Thoracic aorta (tissue), 2 donors: ENCODE data around the gene PCDHB16. TPM values are rescaled to one million over a fixed set of nuclear protein-coding genes. Genes with fewer than 3 reads are reported as not detected.
"Not testable (repeated sequence)": the region's sequence is repeated elsewhere in the genome, so short reads cannot be mapped to it uniquely, and the experiment has no call there.

Experiments
- ATAC-seq: fragments of 150-250 bp; one replicate; pipeline ENCODE4 v1.8.0; 2017; ENCODE audit warnings: low read depth; ENCODE audit not compliant: insufficient number of reproducible peaks, low FRiP score
- DNase-seq: peaks from one replicate; pipeline ENCODE4 v3.0.0-alpha.2; 2020; ENCODE audit warnings: low spot score
- H3K27ac ChIP-seq, 2 donors: fragments of 200-600 bp; sonication (generic); 1 replicate in 1 of 2; 2 replicates in 1 of 2; pipeline ENCODE4 v1.5.1; 2016; ENCODE audit warnings: mild to moderate bottlenecking in 2 of 2, moderate library complexity in 2 of 2
- H3K27me3 ChIP-seq: fragments of 200-600 bp; sonication (generic); replicated peaks from 2 replicates; pipeline ENCODE4 v1.6.0; 2016; ENCODE audit warnings: mild to moderate bottlenecking; ENCODE audit not compliant: insufficient read depth
- H3K36me3 ChIP-seq: fragments of 200-600 bp; sonication (generic); one replicate; pipeline ENCODE4 v1.5.1; 2016
- H3K4me1 ChIP-seq, 2 donors: fragments of 200-600 bp; sonication (generic); 1 replicate in 1 of 2; 2 replicates in 1 of 2; pipeline versions ENCODE4 v1.5.1 to v1.6.0; 2016; ENCODE audit warnings: low read depth in 2 of 2, mild to moderate bottlenecking in 1 of 2; ENCODE audit not compliant: control insufficient read depth in 1 of 2
- H3K4me3 ChIP-seq: fragments of 200-600 bp; sonication (generic); 2 replicates; pipeline ENCODE4 v1.5.1; 2016; ENCODE audit warnings: mild to moderate bottlenecking
- H3K9me3 ChIP-seq: fragments of 200-600 bp; sonication (generic); 2 replicates; pipeline ENCODE4 v1.5.1; 2016
- total RNA-seq, 2 donors: library from RNA; depleted of rRNA; stranded (reverse); fragments of >200 nt; gene quantifications; one replicate each; pipeline versions ENCODE4 v1.1.0 to v1.2.3, GENCODE V29; 2016
- TF ChIP-seq, protein P1 (sequence below): fragments of 200-600 bp; sonication (generic); IDR thresholded peaks from one replicate; pipeline ENCODE4 v1.5.1; 2019; ENCODE audit warnings: antibody characterized with exemption

PCDHB16 gene
- total RNA-seq, 2 donors from 2014 or later: 9.1 to 11.6 TPM

DNA sequence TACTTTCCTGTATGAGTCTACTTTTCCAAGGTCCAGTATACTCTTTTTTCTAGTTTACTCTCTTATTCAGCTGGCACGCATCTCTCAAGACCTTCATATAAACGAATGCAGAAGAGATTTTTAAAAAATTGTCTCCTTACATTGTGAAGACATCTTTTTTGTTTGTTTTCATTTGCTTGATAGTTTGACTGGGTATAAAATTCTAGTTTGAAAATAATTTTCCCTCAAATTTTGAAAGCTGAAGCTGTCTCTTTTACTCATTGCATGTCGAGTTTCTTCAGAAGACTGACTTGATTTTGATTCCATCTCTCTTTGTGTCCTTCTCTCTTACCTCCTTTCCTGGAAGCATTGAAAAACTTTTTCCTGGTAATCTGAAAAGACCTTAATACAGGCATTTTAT is 14.2 kb downstream of the PCDHB16 start:
- TF ChIP-seq, protein P1, sequence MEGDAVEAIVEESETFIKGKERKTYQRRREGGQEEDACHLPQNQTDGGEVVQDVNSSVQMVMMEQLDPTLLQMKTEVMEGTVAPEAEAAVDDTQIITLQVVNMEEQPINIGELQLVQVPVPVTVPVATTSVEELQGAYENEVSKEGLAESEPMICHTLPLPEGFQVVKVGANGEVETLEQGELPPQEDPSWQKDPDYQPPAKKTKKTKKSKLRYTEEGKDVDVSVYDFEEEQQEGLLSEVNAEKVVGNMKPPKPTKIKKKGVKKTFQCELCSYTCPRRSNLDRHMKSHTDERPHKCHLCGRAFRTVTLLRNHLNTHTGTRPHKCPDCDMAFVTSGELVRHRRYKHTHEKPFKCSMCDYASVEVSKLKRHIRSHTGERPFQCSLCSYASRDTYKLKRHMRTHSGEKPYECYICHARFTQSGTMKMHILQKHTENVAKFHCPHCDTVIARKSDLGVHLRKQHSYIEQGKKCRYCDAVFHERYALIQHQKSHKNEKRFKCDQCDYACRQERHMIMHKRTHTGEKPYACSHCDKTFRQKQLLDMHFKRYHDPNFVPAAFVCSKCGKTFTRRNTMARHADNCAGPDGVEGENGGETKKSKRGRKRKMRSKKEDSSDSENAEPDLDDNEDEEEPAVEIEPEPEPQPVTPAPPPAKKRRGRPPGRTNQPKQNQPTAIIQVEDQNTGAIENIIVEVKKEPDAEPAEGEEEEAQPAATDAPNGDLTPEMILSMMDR: no peak
- Histone ChIP-seq H3K27me3 (no peaks in the 10 kb centered on the region), H3K27ac (no peak overlapping the region), H3K4me3 (no peak overlapping the region), H3K36me3 (no peaks in the 10 kb centered on the region), H3K9me3 (peaks cover 77% of the 10 kb centered on the region), H3K4me1 (no peaks in the 10 kb centered on the region)
- ATAC-seq: no peak
- no peak for DNase-seq

DNA sequence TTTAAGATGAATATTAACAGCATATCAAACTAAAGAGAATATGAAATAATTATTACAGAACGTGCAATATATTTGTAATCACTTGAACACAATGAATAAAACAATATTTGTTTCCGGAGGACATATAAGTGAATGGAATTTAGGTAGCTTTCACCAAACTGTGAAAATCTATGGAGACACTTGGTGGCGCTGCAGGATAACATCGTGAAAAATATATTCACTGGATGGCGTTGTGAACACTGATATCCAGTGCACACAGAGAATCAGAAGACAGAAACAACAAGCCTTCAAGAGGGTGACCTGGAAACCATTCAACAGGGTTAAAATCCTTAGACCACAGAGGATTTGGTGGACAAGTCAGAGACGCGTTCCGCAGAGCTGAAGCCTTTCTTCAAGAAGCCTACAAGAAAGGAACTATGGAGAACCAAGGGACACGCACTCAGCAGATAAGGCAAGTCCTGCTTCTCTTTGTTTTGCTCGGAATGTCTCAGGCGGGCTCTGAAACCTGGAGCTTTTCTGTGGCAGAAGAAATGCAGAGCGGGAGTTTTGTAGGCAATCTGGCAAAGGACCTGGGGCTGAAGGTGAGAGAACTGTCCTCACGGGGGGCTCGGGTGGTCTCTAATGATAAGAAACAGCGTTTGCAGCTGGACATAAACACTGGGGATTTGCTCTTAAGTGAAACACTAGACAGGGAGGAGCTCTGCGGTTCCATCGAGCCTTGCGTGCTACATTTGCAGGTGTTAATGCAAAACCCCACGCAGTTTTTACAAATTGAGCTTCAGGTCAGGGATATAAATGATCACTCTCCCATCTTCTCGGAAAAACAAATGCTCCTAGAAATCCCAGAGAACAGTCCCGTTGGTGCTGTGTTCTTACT is 17.4 kb downstream of the PCDHB16 start, which contains the start of gene PCDHB11:
PCDHB11 (plus strand) TSS at position 269 of the 877 bp plus-strand sequence; CDS start at position 417, 148 bp downstream.
- no peak for DNase-seq

DNA sequence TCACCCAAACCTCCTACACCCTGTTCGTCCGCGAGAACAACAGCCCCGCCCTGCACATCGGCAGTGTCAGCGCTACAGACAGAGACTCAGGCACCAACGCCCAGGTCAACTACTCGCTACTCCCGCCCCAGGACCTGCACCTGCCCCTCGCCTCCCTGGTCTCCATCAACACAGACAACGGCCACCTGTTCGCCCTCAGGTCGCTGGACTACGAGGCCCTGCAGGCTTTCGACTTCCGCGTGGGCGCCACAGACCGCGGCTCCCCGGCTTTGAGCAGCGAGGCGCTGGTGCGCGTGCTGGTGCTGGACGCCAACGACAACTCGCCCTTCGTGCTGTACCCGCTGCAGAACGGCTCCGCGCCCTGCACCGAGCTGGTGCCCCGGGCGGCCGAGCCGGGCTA is 18.9 kb downstream of the PCDHB16 start:
- not testable (repeated sequence) for H3K27me3 ChIP-seq, H3K4me3 ChIP-seq, H3K4me1 ChIP-seq, H3K36me3 ChIP-seq, H3K27ac ChIP-seq, DNase-seq, ATAC-seq
- peaks cover 72% of the 10 kb centered on the region for H3K9me3 ChIP-seq

More for the DNA sequence above, 17.4 kb downstream of the PCDHB16 start, which contains the start of gene PCDHB11:
- no peak for ATAC-seq
- H3K27ac ChIP-seq: no peak within 1 kb of the TSS
- H3K4me3 ChIP-seq: peak within 1 kb of the TSS; percentile 42
- no peaks in the 10 kb centered on the region for H3K27me3 ChIP-seq
- H3K36me3 ChIP-seq: no peaks in the 10 kb centered on the region
- H3K9me3 ChIP-seq: peaks cover 81% of the 10 kb centered on the region
- no peaks in the 10 kb centered on the region for H3K4me1 ChIP-seq
- TF ChIP-seq, protein P1: no peak

DNA sequence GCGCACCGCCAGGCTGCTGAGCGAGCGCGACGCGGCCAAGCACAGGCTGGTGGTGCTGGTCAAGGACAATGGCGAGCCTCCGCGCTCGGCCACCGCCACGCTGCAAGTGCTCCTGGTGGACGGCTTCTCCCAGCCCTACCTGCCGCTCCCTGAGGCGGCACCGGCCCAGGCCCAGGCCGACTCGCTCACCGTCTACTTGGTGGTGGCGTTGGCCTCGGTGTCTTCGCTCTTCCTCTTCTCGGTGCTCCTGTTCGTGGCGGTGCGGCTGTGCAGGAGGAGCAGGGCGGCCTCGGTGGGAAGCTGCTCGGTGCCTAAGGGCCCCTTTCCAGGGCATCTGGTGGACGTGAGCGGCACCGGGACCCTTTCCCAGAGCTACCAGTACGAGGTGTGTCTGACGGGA is 19.5 kb downstream of the PCDHB16 start:
- not testable (repeated sequence) for H3K27me3 ChIP-seq, H3K4me1 ChIP-seq, DNase-seq, H3K36me3 ChIP-seq, H3K4me3 ChIP-seq, ATAC-seq, H3K27ac ChIP-seq
- peaks cover 67% of the 10 kb centered on the region for H3K9me3 ChIP-seq

DNA sequence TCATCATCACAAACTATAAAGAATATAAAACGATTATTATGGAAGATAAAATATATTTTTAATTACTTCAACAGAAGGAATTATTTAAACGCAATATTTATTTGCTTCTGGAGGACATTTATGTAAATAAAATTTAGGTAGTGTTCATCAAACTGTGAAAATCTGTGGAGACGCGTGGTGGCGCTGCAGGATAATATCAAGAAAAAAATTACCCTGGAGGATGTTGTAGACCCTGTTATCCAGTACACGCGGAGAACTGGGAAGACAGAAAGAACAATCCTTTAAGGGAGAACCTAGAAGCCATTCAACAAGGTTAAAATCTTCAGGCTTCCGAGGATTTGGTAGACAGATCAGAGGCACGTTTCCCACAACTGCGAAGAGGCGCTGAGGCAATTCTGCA is 26.3 kb downstream of the PCDHB16 start, which contains the start of gene PCDHB12:
PCDHB12 (plus strand) TSS at position 242 of the 400 bp plus-strand sequence. CDS start 189 bp downstream, outside the sequence.
- DNase-seq (no peak), ATAC-seq (no peak)
- no peak within 1 kb of the TSS for H3K27ac ChIP-seq
- H3K4me1 ChIP-seq: no peaks in the 10 kb centered on the region
- peak within 1 kb of the TSS; percentile 42 for H3K4me3 ChIP-seq
- H3K36me3 ChIP-seq: no peaks in the 10 kb centered on the region
- TF ChIP-seq, protein P1: no peak
- H3K9me3 ChIP-seq: peaks cover 48% of the 10 kb centered on the region
- no peaks in the 10 kb centered on the region for H3K27me3 ChIP-seq

DNA sequence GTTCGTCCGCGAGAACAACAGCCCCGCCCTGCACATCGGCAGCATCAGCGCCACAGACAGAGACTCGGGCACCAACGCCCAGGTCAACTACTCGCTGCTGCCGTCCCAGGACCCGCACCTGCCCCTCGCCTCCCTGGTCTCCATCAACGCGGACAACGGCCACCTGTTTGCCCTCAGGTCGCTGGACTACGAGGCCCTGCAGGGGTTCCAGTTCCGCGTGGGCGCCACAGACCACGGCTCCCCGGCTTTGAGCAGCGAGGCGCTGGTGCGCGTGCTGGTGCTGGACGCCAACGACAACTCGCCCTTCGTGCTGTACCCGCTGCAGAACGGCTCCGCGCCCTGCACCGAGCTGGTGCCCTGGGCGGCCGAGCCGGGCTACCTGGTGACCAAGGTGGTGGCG is 28.1 kb downstream of the PCDHB16 start:
- H3K36me3 ChIP-seq, H3K27me3 ChIP-seq, ATAC-seq, H3K27ac ChIP-seq, H3K4me1 ChIP-seq, H3K4me3 ChIP-seq, DNase-seq: not testable (repeated sequence)
- H3K9me3 ChIP-seq: peaks cover 51% of the 10 kb centered on the region

DNA sequence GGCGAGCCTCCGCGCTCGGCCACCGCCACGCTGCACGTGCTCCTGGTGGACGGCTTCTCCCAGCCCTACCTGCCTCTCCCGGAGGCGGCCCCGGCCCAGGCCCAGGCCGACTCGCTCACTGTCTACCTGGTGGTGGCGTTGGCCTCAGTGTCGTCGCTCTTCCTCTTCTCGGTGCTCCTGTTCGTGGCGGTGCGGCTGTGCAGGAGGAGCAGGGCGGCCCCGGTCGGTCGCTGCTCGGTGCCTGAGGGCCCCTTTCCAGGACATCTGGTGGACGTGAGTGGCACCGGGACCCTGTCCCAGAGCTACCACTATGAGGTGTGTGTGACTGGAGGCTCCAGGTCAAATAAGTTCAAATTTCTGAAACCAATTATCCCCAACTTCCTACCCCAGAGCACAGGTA is 28.7 kb downstream of the PCDHB16 start:
- H3K27ac ChIP-seq, DNase-seq, H3K27me3 ChIP-seq, ATAC-seq, H3K4me1 ChIP-seq, H3K4me3 ChIP-seq, H3K36me3 ChIP-seq: not testable (repeated sequence)
- peaks cover 51% of the 10 kb centered on the region for H3K9me3 ChIP-seq

DNA sequence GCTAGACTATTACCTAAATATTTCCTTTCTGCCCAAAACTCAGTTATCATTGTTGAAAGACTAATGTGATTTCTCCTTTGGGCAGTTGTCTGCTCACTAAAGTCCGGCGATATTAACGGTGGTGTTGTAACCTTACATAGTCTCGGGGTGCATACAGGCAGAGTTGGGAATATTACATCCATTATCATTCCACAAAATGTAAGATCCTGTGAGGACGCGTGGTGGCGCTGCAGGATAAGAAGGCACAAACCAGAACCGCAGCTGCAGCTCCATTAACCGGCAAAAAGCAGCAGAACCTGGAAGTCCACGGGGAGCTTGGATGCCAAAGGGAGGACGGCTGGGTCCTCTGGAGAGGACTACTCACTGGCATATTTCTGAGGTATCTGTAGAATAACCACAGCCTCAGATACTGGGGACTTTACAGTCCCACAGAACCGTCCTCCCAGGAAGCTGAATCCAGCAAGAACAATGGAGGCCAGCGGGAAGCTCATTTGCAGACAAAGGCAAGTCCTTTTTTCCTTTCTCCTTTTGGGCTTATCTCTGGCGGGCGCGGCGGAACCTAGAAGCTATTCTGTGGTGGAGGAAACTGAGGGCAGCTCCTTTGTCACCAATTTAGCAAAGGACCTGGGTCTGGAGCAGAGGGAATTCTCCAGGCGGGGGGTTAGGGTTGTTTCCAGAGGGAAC is 31.6 kb downstream of the PCDHB16 start, which contains the start of gene PCDHB13:
PCDHB13 (plus strand) TSS at position 264 of the 684 bp plus-strand sequence; CDS start at position 469, 205 bp downstream.
- H3K4me1 ChIP-seq, ATAC-seq, H3K27me3 ChIP-seq, H3K36me3 ChIP-seq, DNase-seq, H3K27ac ChIP-seq: not testable (repeated sequence)
- peaks cover 65% of the 10 kb centered on the region for H3K9me3 ChIP-seq
- H3K4me3 ChIP-seq: peak within 1 kb of the TSS; percentile 25

DNA sequence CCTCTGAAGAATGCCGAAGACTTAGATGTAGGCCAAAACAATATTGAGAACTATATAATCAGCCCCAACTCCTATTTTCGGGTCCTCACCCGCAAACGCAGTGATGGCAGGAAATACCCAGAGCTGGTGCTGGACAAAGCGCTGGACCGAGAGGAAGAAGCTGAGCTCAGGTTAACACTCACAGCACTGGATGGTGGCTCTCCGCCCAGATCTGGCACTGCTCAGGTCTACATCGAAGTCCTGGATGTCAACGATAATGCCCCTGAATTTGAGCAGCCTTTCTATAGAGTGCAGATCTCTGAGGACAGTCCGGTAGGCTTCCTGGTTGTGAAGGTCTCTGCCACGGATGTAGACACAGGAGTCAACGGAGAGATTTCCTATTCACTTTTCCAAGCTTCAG is 32.4 kb downstream of the PCDHB16 start:
- H3K9me3 ChIP-seq: peaks cover 67% of the 10 kb centered on the region
- not testable (repeated sequence) for H3K27ac ChIP-seq, H3K4me1 ChIP-seq, ATAC-seq, H3K27me3 ChIP-seq, DNase-seq, H3K4me3 ChIP-seq, H3K36me3 ChIP-seq
